Forelimb muscle (tissue), 1 donor: ENCODE data around the gene TMEM89. TPM values are rescaled to one million over a fixed set of nuclear protein-coding genes. Genes with fewer than 3 reads are reported as not detected.

ENCODE experiments used
- DNase-seq: peaks from one replicate; pipeline ENCODE4 v3.0.0-alpha.2; 2013; ENCODE audit warnings: low read depth
- polyA plus RNA-seq: library from polyadenylated mRNA; unstranded; fragments of 120-200 nt; gene quantifications from one replicate; pipeline ENCODE4 v1.2.1, GENCODE V29; 2013; ENCODE audit not compliant: insufficient read length

Gene TMEM89
- polyA plus RNA-seq, 1 donor, result not detected

GRCh38 chr3:48614044-48614443 lies 7.5 kb downstream of the TMEM89 start:
- no peak for DNase-seq

GRCh38 chr3:48612309-48612708 lies 9.3 kb downstream of the TMEM89 start:
- DNase-seq, result no peak

GRCh38 chr3:48609088-48610005 lies 12.2 kb downstream of the TMEM89 start, which contains the start of gene UQCRC1:
Gene UQCRC1 (minus strand): TSS chr3:48609646. CDS start chr3:48609620, 26 bp downstream.
- peak; percentile 80 for DNase-seq

GRCh38 chr3:48607519-48607918 lies 14.1 kb downstream of the TMEM89 start:
- no peak for DNase-seq

GRCh38 chr3:48601622-48601994 lies 20.0 kb downstream of the TMEM89 start:
- DNase-seq, result no peak

GRCh38 chr3:48600711-48601621 lies 20.6 kb downstream of the TMEM89 start:
- DNase-seq, result no peak

- no peak for DNase-seq
These were observed 21.9 kb downstream of the TMEM89 start for GRCh38 chr3:48599509-48600285.

- no peak for DNase-seq
These were observed 22.5 kb downstream of the TMEM89 start for GRCh38 chr3:48599077-48599501.

- DNase-seq, result no peak
These were observed 23.1 kb downstream of the TMEM89 start for GRCh38 chr3:48598323-48599076.

- DNase-seq, result no peak
These were observed 24.2 kb downstream of the TMEM89 start for GRCh38 chr3:48597408-48597800.

- no peak for DNase-seq
These were observed 24.7 kb downstream of the TMEM89 start for GRCh38 chr3:48596676-48597407.

- DNase-seq, result no peak
These were observed 25.4 kb downstream of the TMEM89 start for GRCh38 chr3:48596157-48596556.

- DNase-seq, result no peak
These were observed 25.9 kb downstream of the TMEM89 start for GRCh38 chr3:48595526-48596121.

GRCh38 chr3:48595075-48595525 lies 26.5 kb downstream of the TMEM89 start, which contains the start of gene COL7A1:
Gene COL7A1 (minus strand): TSS chr3:48595329. CDS start chr3:48595159, 170 bp downstream.
- no peak for DNase-seq

GRCh38 chr3:48594417-48595049 lies 27.0 kb downstream of the TMEM89 start:
- no peak for DNase-seq

GRCh38 chr3:48593337-48593736 lies 28.2 kb downstream of the TMEM89 start:
- no peak for DNase-seq

GRCh38 chr3:48592519-48593087 lies 29.0 kb downstream of the TMEM89 start:
- DNase-seq, result no peak

- no peak for DNase-seq
These were observed 29.6 kb downstream of the TMEM89 start for GRCh38 chr3:48591886-48592518.
